Measurements from ENCODE around the gene FBXO21.

Gene FBXO21

GRCh38 chr12:117141097-117141898 is 49.0 kb downstream of the FBXO21 start:
- H3K79me2 ChIP-seq (ENCODE audit: control insufficient read depth, insufficient read depth, low read length), result no peaks in the 10 kb centered on the region
- H3K27ac ChIP-seq (ENCODE audit: low read depth, low read length), result no peak overlapping the region
- no peak overlapping the region for H3K4me2 ChIP-seq (ENCODE audit: low read length)
- no CpG with 5 or more reads among the region's 29 CpGs for WGBS (ENCODE audit: extremely low coverage, insufficient coverage, low lambda C conversion rate)
- no peak overlapping the region for H2BK15ac ChIP-seq (replicated peaks; ENCODE audit: low read depth)
- no peaks in the 10 kb centered on the region for H3K27me3 ChIP-seq (ENCODE audit: insufficient read depth, low read length, poor library complexity)
- H2AK5ac ChIP-seq (ENCODE audit: low read length), result no peak overlapping the region
- no peak overlapping the region for H3K18ac ChIP-seq (ENCODE audit: low read length)
- H3K23ac ChIP-seq (ENCODE audit: low read length), result no peak overlapping the region
- no peak overlapping the region for H3K9ac ChIP-seq (ENCODE audit: low read length)
- H3K56ac ChIP-seq (ENCODE audit: low read length), result no peak overlapping the region
- H3K4me3 ChIP-seq (ENCODE audit: low read length), result no peak overlapping the region
- no peak overlapping the region for H4K5ac ChIP-seq (ENCODE audit: low read length)
- H3K4me1 ChIP-seq (ENCODE audit: control insufficient read depth, low read depth, low read length), result no peaks in the 10 kb centered on the region
- DNase-seq, result no peak
- H3K4ac ChIP-seq (ENCODE audit: low read depth, low read length), result no peak overlapping the region
- no peaks in the 10 kb centered on the region for H3K79me1 ChIP-seq (ENCODE audit: low read length)
- H2BK5ac ChIP-seq (ENCODE audit: low read length), result no peak overlapping the region
- no peak overlapping the region for H4K8ac ChIP-seq (ENCODE audit: low read depth, low read length)
- H2BK120ac ChIP-seq (ENCODE audit: low read depth, low read length), result no peak overlapping the region
- peaks cover 7% of the 10 kb centered on the region for H3K36me3 ChIP-seq (ENCODE audit: control insufficient read depth, insufficient read depth, low read length)

- no peak overlapping the region for H2BK5ac ChIP-seq (ENCODE audit: low read length)
- WGBS (ENCODE audit: extremely low coverage, insufficient coverage, low lambda C conversion rate), result no CpG with 5 or more reads among the region's 12 CpGs
- H2BK120ac ChIP-seq (ENCODE audit: low read depth, low read length), result no peak overlapping the region
- no peak overlapping the region for H3K9ac ChIP-seq (ENCODE audit: low read length)
- H3K27ac ChIP-seq (ENCODE audit: low read depth, low read length), result no peak overlapping the region
- H3K4me2 ChIP-seq (ENCODE audit: low read length), result no peak overlapping the region
- no peak for DNase-seq
- no peaks in the 10 kb centered on the region for H3K79me1 ChIP-seq (ENCODE audit: low read length)
- H3K4me1 ChIP-seq (ENCODE audit: control insufficient read depth, low read depth, low read length), result no peaks in the 10 kb centered on the region
- no peak overlapping the region for H3K56ac ChIP-seq (ENCODE audit: low read length)
- H3K36me3 ChIP-seq (ENCODE audit: control insufficient read depth, insufficient read depth, low read length), result peaks cover 4% of the 10 kb centered on the region
- H3K4me3 ChIP-seq (ENCODE audit: low read length), result no peak overlapping the region
- no peaks in the 10 kb centered on the region for H3K27me3 ChIP-seq (ENCODE audit: insufficient read depth, low read length, poor library complexity)
- H4K5ac ChIP-seq (ENCODE audit: low read length), result no peak overlapping the region
- no peak overlapping the region for H3K23ac ChIP-seq (ENCODE audit: low read length)
- H2BK15ac ChIP-seq (replicated peaks; ENCODE audit: low read depth), result no peak overlapping the region
- H2AK5ac ChIP-seq (ENCODE audit: low read length), result no peak overlapping the region
- no peaks in the 10 kb centered on the region for H3K79me2 ChIP-seq (ENCODE audit: control insufficient read depth, insufficient read depth, low read length)
- H3K4ac ChIP-seq (ENCODE audit: low read depth, low read length), result no peak overlapping the region
- H3K18ac ChIP-seq (ENCODE audit: low read length), result no peak overlapping the region
- H4K8ac ChIP-seq (ENCODE audit: low read depth, low read length), result no peak overlapping the region
Measured at GRCh38 chr12:117140397-117141096, 49.7 kb downstream of the FBXO21 start.

GRCh38 chr12:117139025-117139717 is 51.1 kb downstream of the FBXO21 start:
- no peak for DNase-seq
- H3K9ac ChIP-seq (ENCODE audit: low read length), result no peak overlapping the region
- H3K79me2 ChIP-seq (ENCODE audit: control insufficient read depth, insufficient read depth, low read length), result no peaks in the 10 kb centered on the region
- no peak overlapping the region for H4K8ac ChIP-seq (ENCODE audit: low read depth, low read length)
- no peak overlapping the region for H3K23ac ChIP-seq (ENCODE audit: low read length)
- H3K56ac ChIP-seq (ENCODE audit: low read length), result no peak overlapping the region
- H2BK15ac ChIP-seq (replicated peaks; ENCODE audit: low read depth), result no peak overlapping the region
- H3K36me3 ChIP-seq (ENCODE audit: control insufficient read depth, insufficient read depth, low read length), result peaks cover under 1% of the 10 kb centered on the region
- H3K18ac ChIP-seq (ENCODE audit: low read length), result no peak overlapping the region
- H3K4me2 ChIP-seq (ENCODE audit: low read length), result no peak overlapping the region
- no peaks in the 10 kb centered on the region for H3K27me3 ChIP-seq (ENCODE audit: insufficient read depth, low read length, poor library complexity)
- no peaks in the 10 kb centered on the region for H3K4me1 ChIP-seq (ENCODE audit: control insufficient read depth, low read depth, low read length)
- H2BK5ac ChIP-seq (ENCODE audit: low read length), result no peak overlapping the region
- no peak overlapping the region for H2BK120ac ChIP-seq (ENCODE audit: low read depth, low read length)
- no peak overlapping the region for H3K27ac ChIP-seq (ENCODE audit: low read depth, low read length)
- H3K79me1 ChIP-seq (ENCODE audit: low read length), result no peaks in the 10 kb centered on the region
- no peak overlapping the region for H2AK5ac ChIP-seq (ENCODE audit: low read length)
- H3K4ac ChIP-seq (ENCODE audit: low read depth, low read length), result no peak overlapping the region
- no peak overlapping the region for H3K4me3 ChIP-seq (ENCODE audit: low read length)
- H4K5ac ChIP-seq (ENCODE audit: low read length), result no peak overlapping the region
- WGBS (ENCODE audit: extremely low coverage, insufficient coverage, low lambda C conversion rate), result no CpG with 5 or more reads among the region's 5 CpGs

- Histone ChIP-seq H2AK5ac (ENCODE audit: low read length) (no peak overlapping the region), H3K23ac (ENCODE audit: low read length) (no peak overlapping the region), H3K56ac (ENCODE audit: low read length) (no peak overlapping the region), H3K36me3 (ENCODE audit: control insufficient read depth, insufficient read depth, low read length) (no peaks in the 10 kb centered on the region), H4K8ac (ENCODE audit: low read depth, low read length) (no peak overlapping the region), H2BK15ac (replicated peaks; ENCODE audit: low read depth) (no peak overlapping the region), H2BK120ac (ENCODE audit: low read depth, low read length) (no peak overlapping the region), H3K4me1 (ENCODE audit: control insufficient read depth, low read depth, low read length) (no peaks in the 10 kb centered on the region), H3K9ac (ENCODE audit: low read length) (no peak overlapping the region), H3K18ac (ENCODE audit: low read length) (no peak overlapping the region), H3K4ac (ENCODE audit: low read depth, low read length) (no peak overlapping the region), H3K4me2 (ENCODE audit: low read length) (no peak overlapping the region), H3K27ac (ENCODE audit: low read depth, low read length) (no peak overlapping the region), H3K79me1 (ENCODE audit: low read length) (no peaks in the 10 kb centered on the region), H3K79me2 (ENCODE audit: control insufficient read depth, insufficient read depth, low read length) (no peaks in the 10 kb centered on the region), H3K4me3 (ENCODE audit: low read length) (no peak overlapping the region), H4K5ac (ENCODE audit: low read length) (no peak overlapping the region), H2BK5ac (ENCODE audit: low read length) (no peak overlapping the region), H3K27me3 (ENCODE audit: insufficient read depth, low read length, poor library complexity) (no peaks in the 10 kb centered on the region)
- no peak for DNase-seq
- WGBS (ENCODE audit: extremely low coverage, insufficient coverage, low lambda C conversion rate), result no CpG with 5 or more reads among the region's 2 CpGs
Measured at GRCh38 chr12:117134721-117135120, 55.5 kb downstream of the FBXO21 start.

- no peaks in the 10 kb centered on the region for H3K79me1 ChIP-seq (ENCODE audit: low read length)
- no peak overlapping the region for H4K5ac ChIP-seq (ENCODE audit: low read length)
- no peak for DNase-seq
- no peak overlapping the region for H3K18ac ChIP-seq (ENCODE audit: low read length)
- no peak overlapping the region for H3K27ac ChIP-seq (ENCODE audit: low read depth, low read length)
- H3K79me2 ChIP-seq (ENCODE audit: control insufficient read depth, insufficient read depth, low read length), result no peaks in the 10 kb centered on the region
- no CpG with 5 or more reads among the region's 10 CpGs for WGBS (ENCODE audit: extremely low coverage, insufficient coverage, low lambda C conversion rate)
- H2BK15ac ChIP-seq (replicated peaks; ENCODE audit: low read depth), result no peak overlapping the region
- no peak overlapping the region for H3K4me3 ChIP-seq (ENCODE audit: low read length)
- H2BK120ac ChIP-seq (ENCODE audit: low read depth, low read length), result no peak overlapping the region
- no peaks in the 10 kb centered on the region for H3K27me3 ChIP-seq (ENCODE audit: insufficient read depth, low read length, poor library complexity)
- H2AK5ac ChIP-seq (ENCODE audit: low read length), result no peak overlapping the region
- H3K23ac ChIP-seq (ENCODE audit: low read length), result no peak overlapping the region
- H3K56ac ChIP-seq (ENCODE audit: low read length), result no peak overlapping the region
- H3K9ac ChIP-seq (ENCODE audit: low read length), result no peak overlapping the region
- no peak overlapping the region for H3K4me2 ChIP-seq (ENCODE audit: low read length)
- H4K8ac ChIP-seq (ENCODE audit: low read depth, low read length), result no peak overlapping the region
- no peaks in the 10 kb centered on the region for H3K36me3 ChIP-seq (ENCODE audit: control insufficient read depth, insufficient read depth, low read length)
- no peak overlapping the region for H2BK5ac ChIP-seq (ENCODE audit: low read length)
- H3K4me1 ChIP-seq (ENCODE audit: control insufficient read depth, low read depth, low read length), result no peaks in the 10 kb centered on the region
- H3K4ac ChIP-seq (ENCODE audit: low read depth, low read length), result no peak overlapping the region
Measured at GRCh38 chr12:117134059-117134458, 56.2 kb downstream of the FBXO21 start.

All from mesendoderm (in vitro differentiated cells).